Tibial nerve (tissue), 4 donors: Measurements from ENCODE around the gene TXNDC8. TPM values are rescaled to one million over a fixed set of nuclear protein-coding genes. Genes with fewer than 3 reads are reported as not detected.
"Not testable (repeated sequence)": the region's sequence is repeated elsewhere in the genome, so short reads cannot be mapped to it uniquely, and the experiment has no call there.

ENCODE experiments used
- DNase-seq, 2 donors: peaks; one replicate each; pipeline ENCODE4 v3.0.0-alpha.2; 2019; ENCODE audit warnings: low spot score in 2 of 2
- H3K27ac ChIP-seq, 4 donors: fragments of 200-600 bp; sonication (generic) in 3 of 4; one replicate each; pipeline ENCODE4 v1.5.1; 2017 to 2019; ENCODE audit warnings: mild to moderate bottlenecking in 1 of 4
- H3K27me3 ChIP-seq, 2 donors: fragments of 200-600 bp; sonication (generic) in 1 of 2; one replicate each; pipeline versions ENCODE4 v1.5.1 to v1.6.0; 2017 to 2019
- H3K36me3 ChIP-seq, 3 donors: fragments of 200-600 bp; sonication (generic); one replicate each; pipeline ENCODE4 v1.5.1; 2018 to 2019
- H3K4me1 ChIP-seq, 4 donors: fragments of 200-600 bp; sonication (generic) in 3 of 4; one replicate each; pipeline ENCODE4 v1.5.1; 2017 to 2019
- H3K4me3 ChIP-seq, 4 donors: fragments of 200-600 bp; sonication (generic) in 3 of 4; one replicate each; pipeline ENCODE4 v1.5.1; 2017 to 2019; ENCODE audit warnings: mild to moderate bottlenecking in 1 of 4, moderate library complexity in 1 of 4
- H3K9me3 ChIP-seq, 4 donors: fragments of 200-600 bp; sonication (generic) in 3 of 4; one replicate each; pipeline ENCODE4 v1.5.1; 2017 to 2019
- CTCF ChIP-seq, 5 experiments: fragments of 200-600 bp in 3 of 5; fragments of 450-650 bp in 2 of 5; sonication (generic) in 3 of 5; IDR thresholded peaks; one replicate each; pipeline ENCODE4 v1.5.1; 2016 to 2019; ENCODE audit warnings: antibody characterized with exemption in 5 of 5, mild to moderate bottlenecking in 3 of 5, moderate library complexity in 2 of 5
- EP300 ChIP-seq, 2 donors: sonication (generic); formaldehyde crosslinking; IDR thresholded peaks; one replicate each; pipeline ENCODE4 v1.6.1; 2017; ENCODE audit warnings: antibody characterized with exemption in 2 of 2, mild to moderate bottlenecking in 1 of 2
- POLR2A ChIP-seq, 2 donors: fragments of 450-650 bp; IDR thresholded peaks; one replicate each; pipeline ENCODE4 v1.6.1; 2017; ENCODE audit warnings: antibody characterized with exemption in 2 of 2, mild to moderate bottlenecking in 2 of 2, moderate library complexity in 2 of 2
- WGBS, 2 donors: methylation state at CpG; one replicate each; pipeline ENCODE4 v1.1.5; 2018; 5-methylcytosine and 5-hydroxymethylcytosine counted together
- total RNA-seq, 4 donors: library from RNA; depleted of rRNA; stranded (reverse); fragments of >200 nt; gene quantifications; one replicate each; pipeline ENCODE4 v1.1.0, GENCODE V29; 2016

The TXNDC8 gene
- total RNA-seq, 4 donors from 2014 or later: not detected

DNA sequence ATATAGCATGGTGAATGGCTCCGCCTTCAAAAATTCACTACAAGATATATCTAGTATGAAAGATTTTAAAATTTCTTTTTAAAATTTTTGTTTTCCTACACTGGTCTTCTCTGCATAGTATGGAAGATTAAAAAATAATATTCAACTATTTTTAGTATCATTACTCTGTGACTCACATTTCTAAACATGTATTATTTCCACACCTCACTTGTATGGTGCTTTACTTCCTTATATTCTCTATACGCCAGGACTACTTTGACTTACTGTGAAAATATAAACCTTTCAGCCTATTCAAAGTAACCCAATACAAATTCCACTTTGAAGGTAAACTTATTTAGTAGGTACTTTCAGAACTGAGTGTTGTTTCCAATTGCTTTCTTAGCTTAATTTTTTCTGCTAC is 26.8 kb upstream of the TXNDC8 start:
- 92 to 93% methylated on average over 2 of the region's 2 CpGs for WGBS, 2 donors
- DNase-seq: no peak
- Histone ChIP-seq H3K4me1 (no peaks in the 10 kb centered on the region), H3K36me3 (peaks cover 0 to 20% (median 0%) of the 10 kb centered on the region in 3 donors), H3K27me3 (no peaks in the 10 kb centered on the region), H3K4me3 (no peak overlapping the region), H3K27ac (no peak overlapping the region), H3K9me3 (peaks cover 0 to 11% (median 0%) of the 10 kb centered on the region in 4 donors)
- TF ChIP-seq POLR2A (IDR thresholded peaks at IDR 0.05) (no peak), CTCF (IDR thresholded peaks at IDR 0.05) (no peak), EP300 (IDR thresholded peaks at IDR 0.05) (no peak)

DNA sequence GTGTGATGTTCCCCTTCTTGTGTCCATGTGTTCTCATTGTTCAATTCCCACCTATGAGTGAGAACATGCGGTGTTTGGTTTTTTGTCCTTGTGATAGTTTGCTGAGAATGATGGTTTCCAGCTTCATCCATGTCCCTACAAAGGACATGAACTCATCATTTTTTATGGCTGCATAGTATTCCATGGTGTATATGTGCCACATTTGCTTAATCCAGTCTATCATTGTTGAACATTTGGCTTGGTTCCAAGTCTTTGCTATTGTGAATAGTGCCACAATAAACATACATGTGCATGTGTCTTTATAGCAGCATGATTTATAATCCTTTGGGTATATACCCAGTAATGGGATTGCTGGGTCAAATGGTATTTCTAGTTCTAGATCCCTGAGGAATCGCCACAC is 21.3 kb upstream of the TXNDC8 start:
- H3K36me3 ChIP-seq, H3K4me1 ChIP-seq, H3K27me3 ChIP-seq, H3K27ac ChIP-seq, H3K4me3 ChIP-seq, DNase-seq: not testable (repeated sequence)
- WGBS, 2 donors: 82% methylated on average over 2 of the region's 2 CpGs; no CpG with 5 or more reads in 1 of the 2 donors
- H3K9me3 ChIP-seq: peaks cover 0 to 11% (median 0%) of the 10 kb centered on the region in 4 donors

GRCh38 chr9:110357505-110357904 is 19.8 kb upstream of the TXNDC8 start:
- Histone ChIP-seq H3K9me3 (peaks cover 0 to 11% (median 0%) of the 10 kb centered on the region in 4 donors), H3K4me3 (no peak overlapping the region), H3K27me3 (no peaks in the 10 kb centered on the region), H3K36me3 (no peaks in the 10 kb centered on the region), H3K4me1 (no peaks in the 10 kb centered on the region), H3K27ac (no peak overlapping the region)
- WGBS, 2 donors: 67 to 68% methylated on average over 2 of the region's 2 CpGs
- DNase-seq: no peak
- no peak for TF ChIP-seq EP300 (IDR thresholded peaks at IDR 0.05)
- no peak for TF ChIP-seq POLR2A (IDR thresholded peaks at IDR 0.05)
- no peak for TF ChIP-seq CTCF (IDR thresholded peaks at IDR 0.05)

GRCh38 chr9:110356639-110357395 is 19.2 kb upstream of the TXNDC8 start:
- no peaks in the 10 kb centered on the region for H3K27me3 ChIP-seq
- H3K4me3 ChIP-seq: no peak overlapping the region
- no peaks in the 10 kb centered on the region for H3K4me1 ChIP-seq
- H3K9me3 ChIP-seq: peaks cover 0 to 11% (median 0%) of the 10 kb centered on the region in 4 donors
- no peak for TF ChIP-seq POLR2A (IDR thresholded peaks at IDR 0.05)
- TF ChIP-seq EP300 (IDR thresholded peaks at IDR 0.05): no peak
- no peak for TF ChIP-seq CTCF (IDR thresholded peaks at IDR 0.05)
- WGBS, 2 donors: 83 to 89% methylated on average over 4 of the region's 4 CpGs
- H3K27ac ChIP-seq: no peak overlapping the region
- no peaks in the 10 kb centered on the region for H3K36me3 ChIP-seq
- no peak for DNase-seq

DNA sequence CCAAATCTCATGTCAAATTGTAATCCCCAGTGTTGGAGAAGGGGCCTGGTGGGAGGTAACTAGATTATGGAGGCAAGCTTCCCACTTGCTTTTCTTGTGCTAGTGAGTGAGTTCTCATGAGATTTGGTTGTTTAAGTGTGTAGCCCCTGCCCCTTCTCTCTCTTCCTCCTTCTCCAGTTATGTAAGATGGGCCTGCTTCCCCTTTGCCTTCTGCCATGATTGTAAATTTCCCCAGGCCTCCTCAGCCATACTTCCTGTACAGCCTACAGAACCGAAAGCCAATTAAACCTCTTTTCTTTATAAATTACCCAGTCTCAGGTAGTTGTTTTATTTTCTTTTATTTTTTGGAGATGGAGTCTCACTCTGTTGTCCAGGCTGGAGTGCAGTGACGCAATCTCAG is 18.2 kb upstream of the TXNDC8 start:
- WGBS, 2 donors: 68 to 82% methylated on average over 2 of the region's 2 CpGs
- no peak for TF ChIP-seq EP300 (IDR thresholded peaks at IDR 0.05)
- no peak for TF ChIP-seq POLR2A (IDR thresholded peaks at IDR 0.05)
- TF ChIP-seq CTCF (IDR thresholded peaks at IDR 0.05): no peak
- Histone ChIP-seq H3K27ac (no peak overlapping the region), H3K4me3 (no peak overlapping the region), H3K27me3 (no peaks in the 10 kb centered on the region), H3K9me3 (peaks cover 0 to 10% (median 0%) of the 10 kb centered on the region in 4 donors), H3K4me1 (no peaks in the 10 kb centered on the region), H3K36me3 (no peaks in the 10 kb centered on the region)
- DNase-seq: no peak
